Vagina (tissue), 2 donors: ENCODE results near the gene AXL.

Experiments
- POLR2AphosphoS5 ChIP-seq, 2 donors: sonication (generic); formaldehyde crosslinking; IDR thresholded peaks; one replicate each; pipeline ENCODE4 v1.9.0; 2017; ENCODE audit warnings: antibody characterized with exemption in 2 of 2, mild to moderate bottlenecking in 2 of 2, low read depth in 1 of 2; ENCODE audit not compliant: insufficient read depth in 1 of 2
- TF ChIP-seq, protein P1 (sequence below), 3 experiments: fragments of 450-650 bp in 2 of 3; fragments of 200-600 bp in 1 of 3; sonication (generic) in 1 of 3; IDR thresholded peaks; one replicate each; pipeline ENCODE4 v1.5.1; 2017 to 2019; ENCODE audit warnings: antibody characterized with exemption in 3 of 3, mild to moderate bottlenecking in 2 of 3, moderate library complexity in 2 of 3

- TF ChIP-seq, protein P1, sequence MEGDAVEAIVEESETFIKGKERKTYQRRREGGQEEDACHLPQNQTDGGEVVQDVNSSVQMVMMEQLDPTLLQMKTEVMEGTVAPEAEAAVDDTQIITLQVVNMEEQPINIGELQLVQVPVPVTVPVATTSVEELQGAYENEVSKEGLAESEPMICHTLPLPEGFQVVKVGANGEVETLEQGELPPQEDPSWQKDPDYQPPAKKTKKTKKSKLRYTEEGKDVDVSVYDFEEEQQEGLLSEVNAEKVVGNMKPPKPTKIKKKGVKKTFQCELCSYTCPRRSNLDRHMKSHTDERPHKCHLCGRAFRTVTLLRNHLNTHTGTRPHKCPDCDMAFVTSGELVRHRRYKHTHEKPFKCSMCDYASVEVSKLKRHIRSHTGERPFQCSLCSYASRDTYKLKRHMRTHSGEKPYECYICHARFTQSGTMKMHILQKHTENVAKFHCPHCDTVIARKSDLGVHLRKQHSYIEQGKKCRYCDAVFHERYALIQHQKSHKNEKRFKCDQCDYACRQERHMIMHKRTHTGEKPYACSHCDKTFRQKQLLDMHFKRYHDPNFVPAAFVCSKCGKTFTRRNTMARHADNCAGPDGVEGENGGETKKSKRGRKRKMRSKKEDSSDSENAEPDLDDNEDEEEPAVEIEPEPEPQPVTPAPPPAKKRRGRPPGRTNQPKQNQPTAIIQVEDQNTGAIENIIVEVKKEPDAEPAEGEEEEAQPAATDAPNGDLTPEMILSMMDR (IDR thresholded peaks at IDR 0.05) = no peak
- TF ChIP-seq POLR2AphosphoS5 (IDR thresholded peaks at IDR 0.05; ENCODE audit: insufficient read depth in 1 of 2, low read depth in 1 of 2) = no peak
Measured at GRCh38 chr19:41253660-41254059, 34.6 kb downstream of the AXL start.
